Smooth muscle cell (in vitro differentiated cells): ENCODE measurements around the gene TTC28. TPM values are rescaled to one million over a fixed set of nuclear protein-coding genes. Genes with fewer than 3 reads are reported as not detected.
A peak's percentile ranks its signal among the peaks of the same experiment; 100 is the strongest.

Experiments used
- DNase-seq: peaks from one replicate; lab custom pipeline; 2025; ENCODE audit not compliant: unreplicated experiment; lab: John Stamatoyannopoulos, UW
- H2AFZ ChIP-seq: fragments of 200-600 bp; sonication (generic); 2 replicates; pipeline ENCODE4 v1.6.0; 2016; ENCODE audit warnings: antibody characterized with exemption, low read depth, mild to moderate bottlenecking
- H3F3A ChIP-seq: fragments of 200-600 bp; sonication (generic); 2 replicates; pipeline ENCODE4 v1.6.0; 2017; ENCODE audit warnings: antibody characterized with exemption, low read depth
- H3K27ac ChIP-seq: fragments of 200-600 bp; sonication (generic); 2 replicates; pipeline ENCODE4 v1.5.1; 2016; ENCODE audit warnings: low read depth, mild to moderate bottlenecking
- H3K27me3 ChIP-seq: fragments of 200-600 bp; sonication (generic); 2 replicates; pipeline ENCODE4 v1.6.1; 2016; ENCODE audit warnings: low read depth, mild to moderate bottlenecking
- H3K36me3 ChIP-seq: fragments of 200-600 bp; sonication (generic); 2 replicates; pipeline ENCODE4 v1.5.1; 2016; ENCODE audit warnings: low read depth
- H3K4me1 ChIP-seq: fragments of 200-600 bp; sonication (generic); 2 replicates; pipeline ENCODE4 v1.5.1; 2016; ENCODE audit warnings: low read depth
- H3K4me2 ChIP-seq: fragments of 200-600 bp; sonication (generic); 2 replicates; pipeline ENCODE4 v1.6.0; 2016; ENCODE audit warnings: mild to moderate bottlenecking
- H3K4me3 ChIP-seq: fragments of 200-600 bp; sonication (generic); 2 replicates; pipeline ENCODE4 v1.5.1; 2016; ENCODE audit warnings: mild to moderate bottlenecking
- H3K79me2 ChIP-seq: fragments of 200-600 bp; sonication (generic); 2 replicates; pipeline ENCODE4 v1.6.0; 2016; ENCODE audit warnings: low read depth, mild to moderate bottlenecking
- H3K9ac ChIP-seq: fragments of 200-600 bp; sonication (generic); 2 replicates; pipeline ENCODE4 v1.6.0; 2016; ENCODE audit warnings: low read depth
- H3K9me3 ChIP-seq: fragments of 200-600 bp; sonication (generic); replicated peaks from 2 replicates; pipeline ENCODE4 v1.5.1; 2016; ENCODE audit warnings: low read depth
- H4K20me1 ChIP-seq: fragments of 200-600 bp; sonication (generic); 2 replicates; pipeline ENCODE4 v1.6.0; 2016; ENCODE audit warnings: low read depth
- WGBS: methylation state at CpG from one replicate; pipeline ENCODE4 v1.1.7; 2016; ENCODE audit warnings: low lambda C conversion rate; 5-methylcytosine and 5-hydroxymethylcytosine counted together
- polyA plus RNA-seq: library from polyadenylated mRNA; unstranded; fragments of >200 nt; fragmentation: Nextera tagmentation; extraction: Ambion mirVana; gene quantifications from 2 replicates; pipeline ENCODE4 v1.2.1, GENCODE V29; 2016
- total RNA-seq: library from RNA; depleted of rRNA; stranded (reverse); fragments of >200 nt; gene quantifications from 2 replicates; pipeline ENCODE4 v1.2.3, GENCODE V29; 2014
- TF ChIP-seq, protein P1 (sequence below): fragments of 200-600 bp; sonication (generic); IDR thresholded peaks from 2 replicates; pipeline ENCODE4 v1.5.1; 2017; ENCODE audit warnings: borderline replicate concordance, mild to moderate bottlenecking, antibody characterized with exemption; ENCODE audit not compliant: insufficient read depth, poor library complexity, severe bottlenecking

TTC28 gene
- total and polyA plus RNA-seq, 2 experiments from 2014 or later, result 6.3 to 17.9 TPM

DNA sequence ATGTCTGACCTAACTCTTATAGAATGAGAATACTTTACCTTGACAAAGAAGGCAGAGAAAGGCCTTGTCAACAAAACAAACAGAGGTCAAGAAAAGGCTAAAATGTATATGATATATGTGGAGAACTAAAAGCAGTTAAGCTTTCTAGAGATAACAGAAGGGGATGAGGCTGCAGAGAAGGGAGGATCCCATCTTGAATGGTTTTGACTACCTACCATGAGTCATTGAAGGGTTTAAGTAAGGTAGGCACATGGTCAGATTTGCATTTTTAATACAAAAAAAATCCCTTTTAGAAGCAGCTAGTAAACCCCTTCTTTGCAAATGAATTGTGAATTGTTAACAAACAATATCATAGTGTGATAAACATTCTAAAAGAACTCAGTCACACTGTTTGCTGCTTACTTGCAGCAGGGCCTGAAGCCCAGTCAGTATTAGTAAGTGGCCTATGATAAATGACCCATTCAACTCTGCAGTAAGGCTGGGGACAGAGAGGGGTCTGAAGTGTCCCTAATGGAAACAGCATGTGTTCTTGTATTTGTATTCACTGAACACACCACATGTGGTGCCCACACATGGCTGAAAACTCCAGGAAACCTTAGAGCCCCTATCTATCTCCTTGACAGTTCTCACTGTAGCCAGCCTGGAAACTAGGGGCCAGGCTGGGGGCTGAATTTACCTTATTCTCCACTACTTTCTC lies 431.8 kb downstream of the TTC28 start:
- Histone ChIP-seq H3K4me1 (peaks cover 52% of the 10 kb centered on the region), H3K9me3 (no peaks in the 10 kb centered on the region), H4K20me1 (peaks cover 4% of the 10 kb centered on the region)

DNA sequence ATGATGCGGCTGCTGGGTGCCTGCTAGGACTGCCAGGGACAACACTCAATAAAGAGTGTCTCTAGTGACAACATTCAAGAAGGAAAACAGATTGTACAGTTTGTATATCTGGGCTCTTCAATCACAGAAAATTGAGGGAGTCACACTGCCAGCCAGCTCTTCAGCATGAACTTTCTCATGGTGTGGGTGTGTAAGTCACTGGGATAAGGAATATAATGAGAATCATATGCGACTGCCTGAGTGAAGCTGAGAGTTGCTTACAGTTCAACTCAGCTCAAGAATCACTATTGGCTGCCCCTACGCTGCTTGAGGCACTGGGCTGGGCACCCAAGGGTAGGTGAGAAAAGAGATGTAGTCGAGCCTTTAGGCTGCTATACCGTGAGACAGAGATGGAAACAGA lies 432.5 kb downstream of the TTC28 start:
- Histone ChIP-seq H3K9ac (no peak overlapping the region), H3K4me1 (peaks cover 52% of the 10 kb centered on the region)
- WGBS, result 67% methylated on average over 5 of the region's 5 CpGs

More for the DNA sequence above, 431.8 kb downstream of the TTC28 start:
- Histone ChIP-seq H3K36me3 (no peaks in the 10 kb centered on the region), H3K79me2 (no peaks in the 10 kb centered on the region), H3K27ac (no peak overlapping the region), H3F3A (peaks cover 9% of the 10 kb centered on the region), H3K27me3 (no peaks in the 10 kb centered on the region), H2AFZ (no peak overlapping the region), H3K9ac (no peak overlapping the region), H3K4me3 (no peak overlapping the region), H3K4me2 (peak overlapping the region; percentile 45)
- no peak for DNase-seq
- TF ChIP-seq, protein P1, sequence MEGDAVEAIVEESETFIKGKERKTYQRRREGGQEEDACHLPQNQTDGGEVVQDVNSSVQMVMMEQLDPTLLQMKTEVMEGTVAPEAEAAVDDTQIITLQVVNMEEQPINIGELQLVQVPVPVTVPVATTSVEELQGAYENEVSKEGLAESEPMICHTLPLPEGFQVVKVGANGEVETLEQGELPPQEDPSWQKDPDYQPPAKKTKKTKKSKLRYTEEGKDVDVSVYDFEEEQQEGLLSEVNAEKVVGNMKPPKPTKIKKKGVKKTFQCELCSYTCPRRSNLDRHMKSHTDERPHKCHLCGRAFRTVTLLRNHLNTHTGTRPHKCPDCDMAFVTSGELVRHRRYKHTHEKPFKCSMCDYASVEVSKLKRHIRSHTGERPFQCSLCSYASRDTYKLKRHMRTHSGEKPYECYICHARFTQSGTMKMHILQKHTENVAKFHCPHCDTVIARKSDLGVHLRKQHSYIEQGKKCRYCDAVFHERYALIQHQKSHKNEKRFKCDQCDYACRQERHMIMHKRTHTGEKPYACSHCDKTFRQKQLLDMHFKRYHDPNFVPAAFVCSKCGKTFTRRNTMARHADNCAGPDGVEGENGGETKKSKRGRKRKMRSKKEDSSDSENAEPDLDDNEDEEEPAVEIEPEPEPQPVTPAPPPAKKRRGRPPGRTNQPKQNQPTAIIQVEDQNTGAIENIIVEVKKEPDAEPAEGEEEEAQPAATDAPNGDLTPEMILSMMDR, result no peak

DNA sequence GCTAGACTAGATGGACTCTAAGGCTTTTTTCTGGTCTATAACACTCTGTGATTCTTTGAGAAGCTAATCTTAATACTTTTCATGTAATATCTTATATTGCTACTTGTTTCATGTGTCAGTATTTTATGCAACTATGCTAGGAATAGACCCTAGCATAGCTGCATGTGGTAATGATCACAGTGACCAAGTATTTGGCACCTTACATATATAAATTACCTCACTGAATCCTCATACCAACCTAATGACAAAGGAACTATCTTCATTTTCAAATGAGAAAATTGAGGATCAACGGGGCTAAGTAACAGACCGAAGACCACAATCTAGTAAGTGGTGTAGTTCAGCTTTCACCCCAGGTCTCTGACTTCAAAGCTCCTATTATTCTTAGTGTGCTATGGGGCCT lies 433.2 kb downstream of the TTC28 start:
- H3K4me1 ChIP-seq, result peaks cover 52% of the 10 kb centered on the region
- H3F3A ChIP-seq, result peaks cover 9% of the 10 kb centered on the region
- no peaks in the 10 kb centered on the region for H3K36me3 ChIP-seq
- no peaks in the 10 kb centered on the region for H3K27me3 ChIP-seq
- 44% methylated on average over 2 of the region's 2 CpGs for WGBS
- peaks cover 7% of the 10 kb centered on the region for H4K20me1 ChIP-seq
- H3K4me3 ChIP-seq, result no peak overlapping the region
- H3K4me2 ChIP-seq, result peak overlapping the region; percentile 45
- H2AFZ ChIP-seq, result no peak overlapping the region
- TF ChIP-seq, protein P1, result no peak
- H3K27ac ChIP-seq, result peak overlapping the region; percentile 48
- no peaks in the 10 kb centered on the region for H3K79me2 ChIP-seq
- no peak overlapping the region for H3K9ac ChIP-seq
- no peak for DNase-seq
- no peaks in the 10 kb centered on the region for H3K9me3 ChIP-seq

More for the DNA sequence above, 432.5 kb downstream of the TTC28 start:
- H3K9me3 ChIP-seq, result no peaks in the 10 kb centered on the region
- TF ChIP-seq, protein P1, result no peak
- no peaks in the 10 kb centered on the region for H3K27me3 ChIP-seq
- no peak for DNase-seq
- peaks cover 9% of the 10 kb centered on the region for H3F3A ChIP-seq
- no peak overlapping the region for H3K4me3 ChIP-seq
- H3K36me3 ChIP-seq, result no peaks in the 10 kb centered on the region
- H3K4me2 ChIP-seq, result peak overlapping the region; percentile 45
- H2AFZ ChIP-seq, result no peak overlapping the region
- peak overlapping the region; percentile 48 for H3K27ac ChIP-seq
- H3K79me2 ChIP-seq, result no peaks in the 10 kb centered on the region
- peaks cover 5% of the 10 kb centered on the region for H4K20me1 ChIP-seq
